Stimulated activated CD4-positive, alpha-beta T cell treated with anti-CD3 and anti-CD28 coated beads, Interleukin-15, amount 100 ng/mL, for 24 hours (primary cell): ENCODE data around the gene IL37.
"Not testable (repeated sequence)": the region's sequence is repeated elsewhere in the genome, so short reads cannot be mapped to it uniquely, and the experiment has no call there.

Experiments used
- DNase-seq: peaks from one replicate; pipeline ENCODE4 v3.0.0-alpha.2; 2020

The IL37 gene

DNA sequence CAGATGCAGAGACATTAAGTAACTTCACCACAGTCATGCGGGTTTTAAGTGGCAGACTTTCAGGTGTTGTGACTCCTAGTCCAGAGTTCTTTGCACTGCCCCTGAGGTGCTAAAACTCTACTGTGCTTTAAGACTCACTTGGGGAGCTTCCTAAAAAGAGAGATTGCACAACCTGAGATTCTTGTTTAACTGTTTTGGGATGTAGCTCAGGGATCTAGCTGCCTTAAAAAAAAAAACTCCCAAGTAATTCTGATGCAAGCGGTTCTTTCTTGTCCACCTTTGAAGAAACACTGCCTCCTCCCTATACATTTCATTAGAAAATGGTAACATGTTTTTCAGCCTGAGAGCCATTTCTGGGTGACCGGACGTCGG is 13.0 kb downstream of the IL37 start:
- no peak for DNase-seq

DNA sequence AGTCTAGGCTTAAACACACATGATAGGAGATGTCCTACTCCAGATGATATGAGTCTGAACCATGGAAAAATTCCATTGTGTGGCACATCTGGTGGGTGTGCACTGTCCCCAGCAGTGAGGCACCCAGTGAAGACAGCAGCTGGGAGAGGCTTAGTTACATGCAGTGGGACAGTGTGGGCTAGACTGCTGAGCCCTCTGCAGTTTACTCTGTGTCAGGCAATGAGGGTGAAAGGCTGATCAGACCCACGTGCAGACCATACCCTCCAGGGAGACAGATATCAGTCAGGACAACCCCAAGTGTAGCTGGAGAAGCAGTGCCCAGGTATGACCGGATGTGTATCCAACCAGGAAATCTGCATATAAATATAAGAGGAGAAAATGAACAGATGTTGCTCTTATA is 13.4 kb downstream of the IL37 start:
- DNase-seq: no peak

DNA sequence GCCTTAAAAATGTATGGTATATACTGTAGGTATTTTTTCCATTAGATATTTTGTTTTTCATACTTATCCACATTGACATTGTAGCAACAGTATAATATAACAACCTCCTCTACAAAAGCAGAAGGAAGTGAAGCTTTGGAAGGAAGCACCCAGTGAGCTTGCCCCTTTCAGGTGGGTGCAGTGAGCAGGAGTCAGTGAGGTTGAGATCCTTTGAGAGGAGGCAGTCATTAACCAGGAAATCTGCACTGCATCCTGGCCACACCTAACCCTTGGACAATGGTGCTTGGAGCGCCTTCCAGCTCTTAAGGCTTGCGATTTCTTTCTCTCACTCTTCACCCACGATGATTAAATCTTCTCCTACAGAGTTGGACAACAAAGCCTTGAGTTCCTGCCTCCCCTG is 13.9 kb downstream of the IL37 start:
- no peak for DNase-seq

DNA sequence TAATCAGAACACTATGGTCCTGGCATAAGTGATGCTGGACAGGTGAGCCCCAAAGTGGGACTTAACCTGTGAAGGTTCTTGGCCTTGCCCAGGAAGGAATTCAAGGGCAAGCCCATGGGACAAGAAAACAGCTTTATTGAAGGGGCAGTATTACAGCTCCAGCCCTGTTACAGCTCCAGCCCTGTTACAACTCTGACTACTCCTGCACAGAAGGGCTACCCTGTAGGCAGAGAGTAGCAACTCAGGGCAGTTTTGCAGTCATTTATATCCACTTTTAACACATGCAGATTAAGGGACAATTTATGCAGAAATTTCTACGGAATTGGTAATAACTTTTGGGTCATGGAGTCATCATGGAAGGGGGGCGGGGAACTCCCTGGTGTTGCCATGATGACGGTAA is 15.7 kb downstream of the IL37 start:
- no peak for DNase-seq

DNA sequence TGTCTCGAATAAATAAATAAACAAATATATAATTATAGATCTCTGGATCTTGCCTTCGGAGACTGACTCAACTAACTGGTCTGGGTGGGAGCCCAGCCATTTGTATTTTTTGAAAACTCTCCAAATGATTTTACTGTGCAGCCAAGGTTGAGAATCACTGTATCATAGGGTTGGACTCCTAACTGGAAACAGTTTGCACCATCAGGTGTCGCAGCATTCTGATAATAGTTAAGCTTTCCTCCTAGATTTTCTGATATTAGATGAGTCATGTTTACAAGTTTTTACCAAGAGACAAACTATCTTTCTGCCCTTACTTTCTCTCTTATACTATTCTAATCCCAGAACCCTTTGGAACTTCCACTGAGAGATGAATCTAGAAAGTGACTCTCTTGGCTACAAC is 16.8 kb downstream of the IL37 start:
- DNase-seq: no peak

DNA sequence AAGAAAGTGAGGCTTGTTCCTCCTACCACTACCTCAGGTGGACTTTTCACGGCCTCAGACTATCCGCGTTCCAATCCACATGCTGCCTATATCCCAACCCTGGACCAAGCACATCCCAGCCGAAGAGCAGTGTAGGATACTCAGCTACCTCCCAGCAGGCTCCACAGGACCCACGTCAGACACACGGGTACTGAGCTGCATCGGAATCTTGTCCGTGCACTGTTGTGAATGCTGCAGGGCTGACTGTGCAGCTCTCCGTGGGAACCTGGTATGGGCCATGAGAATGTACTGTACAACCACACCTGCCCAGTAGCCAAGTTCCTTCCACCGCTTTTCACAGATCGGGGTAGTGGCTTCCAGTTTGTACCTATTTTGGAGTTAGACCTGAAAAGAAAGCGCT is 22.3 kb downstream of the IL37 start:
- DNase-seq: no peak

DNA sequence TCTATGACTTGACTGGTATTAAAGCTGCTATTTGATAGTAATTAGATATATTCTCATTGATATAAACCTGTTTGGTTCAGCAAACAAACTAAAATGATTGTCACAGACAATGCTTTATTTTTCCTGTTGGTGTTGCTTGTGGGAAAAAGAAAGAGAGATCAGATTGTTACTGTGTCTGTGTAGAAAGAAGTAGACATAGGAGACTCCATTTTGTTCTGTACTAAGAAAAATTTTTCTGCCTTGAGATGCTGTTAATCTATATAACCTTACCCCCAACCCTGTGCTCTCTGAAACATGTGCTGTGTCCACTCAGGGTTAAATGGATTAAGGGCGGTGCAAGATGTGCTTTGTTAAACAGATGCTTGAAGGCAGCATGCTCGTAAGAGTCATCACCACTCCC is 23.2 kb downstream of the IL37 start:
- DNase-seq: not testable (repeated sequence)

DNA sequence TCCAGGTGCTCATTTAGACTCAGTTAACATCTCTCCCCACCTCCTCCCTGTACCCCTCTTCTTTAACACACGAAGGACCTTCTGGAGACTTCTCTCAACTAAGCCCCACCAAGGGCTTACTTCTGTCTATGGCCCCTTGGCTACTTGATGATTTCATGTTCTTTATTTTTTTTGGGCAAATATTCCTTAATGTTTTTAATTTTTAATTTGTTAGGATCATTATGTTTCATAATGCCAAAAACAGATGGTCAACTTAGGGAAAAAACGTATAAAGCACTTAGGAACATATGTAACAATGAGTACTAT is 25.9 kb downstream of the IL37 start:
- no peak for DNase-seq

DNA sequence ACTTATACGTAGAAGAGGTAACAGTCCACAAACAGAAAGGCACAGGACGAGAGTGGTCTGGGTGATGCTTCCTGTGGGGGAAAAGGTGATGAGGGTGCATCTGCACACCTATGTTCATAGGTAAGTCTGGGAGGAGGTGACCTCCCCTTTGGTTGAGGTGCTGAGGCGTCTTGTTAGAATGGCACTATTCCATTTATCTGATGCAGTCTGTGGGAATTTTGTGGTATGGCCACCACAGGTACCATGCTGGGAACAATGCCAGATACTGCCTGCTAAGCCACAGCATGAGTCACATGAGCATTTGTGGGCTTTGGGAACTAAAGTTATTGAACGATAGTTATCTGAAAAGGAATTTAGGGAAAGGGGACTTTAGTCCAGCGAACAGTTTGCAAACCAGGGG is 27.9 kb downstream of the IL37 start:
- no peak for DNase-seq

DNA sequence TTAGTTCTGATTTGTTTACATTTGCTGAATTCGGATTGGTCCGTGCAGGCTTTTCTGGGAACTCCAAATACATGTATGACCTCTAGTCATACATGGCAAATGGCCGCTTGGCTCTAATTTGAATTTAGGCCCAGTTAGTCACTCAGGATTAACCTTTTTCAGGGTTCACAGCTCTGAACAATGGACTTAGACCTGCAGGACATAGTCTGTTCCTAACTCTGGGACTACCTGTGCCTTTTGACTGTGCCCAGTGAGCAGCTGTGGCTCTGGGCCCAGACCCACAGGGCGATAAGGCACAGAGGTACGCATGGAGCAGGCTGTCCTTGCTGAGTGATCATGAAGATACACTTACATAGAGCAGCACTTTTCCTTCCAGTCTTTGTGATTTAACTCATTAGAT is 28.5 kb downstream of the IL37 start:
- DNase-seq: no peak

DNA sequence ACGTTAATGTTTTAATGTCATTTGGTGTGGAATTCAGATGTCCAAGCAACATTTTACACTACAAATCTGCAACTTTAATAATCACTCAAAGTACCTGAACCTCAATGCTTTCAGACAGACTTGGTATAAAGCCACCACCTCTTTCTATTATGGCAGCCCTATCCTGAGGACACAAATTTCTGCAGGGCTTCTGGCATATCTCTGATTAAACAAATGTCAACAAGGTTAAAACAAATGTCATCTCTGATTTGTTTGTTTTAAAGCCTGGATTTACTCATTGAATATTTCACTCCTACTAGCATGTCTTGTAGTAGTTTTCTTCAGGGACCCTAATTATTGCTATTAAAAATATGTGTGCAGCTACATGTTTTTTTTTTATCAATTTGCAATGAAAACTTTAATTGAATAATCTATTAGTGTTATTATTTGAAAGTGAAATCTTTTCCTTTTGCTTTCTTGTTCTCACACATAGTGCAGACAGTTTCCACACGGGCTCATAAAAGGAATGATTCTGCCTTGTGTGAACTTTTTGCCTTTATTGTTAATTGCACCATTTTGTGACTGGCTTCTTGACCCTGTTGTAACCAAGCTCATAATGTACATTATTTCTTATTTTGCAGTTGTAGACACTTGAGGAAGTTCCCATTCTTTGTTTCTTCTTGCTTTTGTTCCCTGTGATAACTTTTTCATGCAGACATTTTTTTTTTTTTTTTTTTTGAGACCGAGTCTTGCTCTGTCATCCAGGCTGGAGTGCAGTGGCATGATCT is 30.1 kb downstream of the IL37 start:
- no peak for DNase-seq

DNA sequence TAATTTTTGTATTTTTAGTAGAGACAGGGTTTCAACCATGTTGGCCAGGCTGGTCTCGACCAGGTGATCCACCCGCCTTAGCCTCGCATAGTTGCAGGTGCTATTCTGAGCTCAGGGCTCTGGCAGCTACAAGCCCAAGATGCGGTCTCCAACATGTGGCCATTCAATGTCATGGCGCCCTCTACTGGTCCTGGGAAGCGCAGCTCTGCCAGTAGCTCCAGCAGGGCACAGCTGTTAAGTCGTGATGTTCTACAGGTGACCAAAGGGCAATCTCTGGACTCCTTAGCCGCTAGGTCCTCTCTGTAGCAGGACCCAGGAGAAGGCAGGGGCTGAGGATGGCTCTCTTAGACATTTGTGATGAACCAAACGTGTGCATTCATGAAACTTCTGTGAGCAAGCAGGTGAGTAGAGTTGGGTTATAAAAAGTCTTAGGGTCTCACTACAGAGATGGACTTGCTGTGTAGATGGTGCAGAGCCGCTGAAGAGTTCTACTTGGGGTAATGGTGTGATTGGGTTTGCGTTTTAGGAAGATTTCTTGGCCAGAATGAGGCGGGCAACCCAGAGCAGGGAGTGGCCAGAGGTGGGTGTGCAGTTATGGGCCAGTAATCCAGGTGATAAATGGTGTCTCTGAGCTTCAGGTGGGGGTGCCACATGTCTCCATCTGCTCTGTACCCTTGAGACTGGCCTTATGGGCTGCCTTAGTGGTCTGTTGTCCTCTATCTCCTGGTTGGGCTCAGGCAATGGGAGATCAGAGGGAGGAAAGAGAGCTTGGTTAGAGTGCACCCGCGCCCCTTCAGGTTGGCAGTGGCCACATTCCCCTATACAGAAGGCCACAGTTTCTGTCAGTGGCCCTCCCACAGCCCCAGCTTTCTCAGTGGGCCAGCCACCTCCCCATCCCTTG is 31.0 kb downstream of the IL37 start:
- peak; percentile 83 for DNase-seq

DNA sequence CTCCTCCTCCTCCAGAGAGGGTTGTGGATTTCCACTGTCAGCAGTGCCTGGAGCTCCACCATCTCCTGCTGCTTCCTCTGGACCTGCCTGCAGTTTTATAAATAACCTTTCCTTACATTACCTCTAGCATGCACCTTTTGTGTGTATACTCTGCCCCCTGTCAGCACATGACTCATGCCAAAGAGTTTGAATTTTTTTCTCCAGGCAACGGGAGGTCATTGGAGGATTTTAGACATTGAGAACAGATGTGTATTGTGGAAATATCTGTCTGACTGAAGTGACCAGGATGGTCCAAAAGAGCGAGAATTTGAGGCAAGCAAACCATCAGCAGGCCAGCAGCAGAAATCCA is 31.7 kb downstream of the IL37 start:
- DNase-seq: no peak

DNA sequence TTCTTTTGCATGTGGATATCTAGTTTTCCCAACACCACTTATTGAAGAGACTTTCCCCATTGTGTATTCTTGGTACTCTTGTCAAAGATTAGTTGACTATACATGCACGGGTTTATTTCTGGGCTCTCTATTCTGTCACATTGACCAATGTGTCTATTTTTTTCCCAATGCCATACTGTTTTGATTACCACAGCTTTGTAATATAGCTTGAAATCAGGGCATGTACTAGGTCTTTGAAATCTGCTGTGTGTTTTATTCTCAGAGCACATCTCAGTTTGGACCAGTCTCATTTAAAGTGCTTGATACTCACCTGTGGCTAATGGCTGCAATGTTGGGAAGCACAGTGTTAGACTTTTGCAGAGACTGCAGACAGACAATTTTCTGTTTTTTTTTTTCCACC is 34.0 kb downstream of the IL37 start:
- no peak for DNase-seq

DNA sequence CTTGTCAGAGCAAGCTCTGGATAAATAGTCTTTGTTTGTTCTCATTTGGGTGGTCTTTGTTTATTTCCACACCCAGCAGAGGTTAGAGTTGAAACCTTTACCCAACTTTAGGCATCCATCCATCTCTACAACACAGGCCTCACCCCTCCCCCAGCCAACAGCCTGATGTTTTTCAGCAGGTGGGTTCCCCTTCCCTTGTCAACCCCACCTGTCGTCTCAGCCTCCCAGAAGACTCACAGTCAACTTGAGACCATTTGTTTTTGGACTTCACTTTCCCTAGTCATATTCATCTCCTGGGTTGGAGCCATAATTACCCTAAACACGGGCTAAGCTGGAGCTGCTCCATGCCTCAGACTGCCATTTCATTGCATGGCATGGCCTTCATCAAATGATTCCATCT is 35.1 kb downstream of the IL37 start:
- DNase-seq: no peak

DNA sequence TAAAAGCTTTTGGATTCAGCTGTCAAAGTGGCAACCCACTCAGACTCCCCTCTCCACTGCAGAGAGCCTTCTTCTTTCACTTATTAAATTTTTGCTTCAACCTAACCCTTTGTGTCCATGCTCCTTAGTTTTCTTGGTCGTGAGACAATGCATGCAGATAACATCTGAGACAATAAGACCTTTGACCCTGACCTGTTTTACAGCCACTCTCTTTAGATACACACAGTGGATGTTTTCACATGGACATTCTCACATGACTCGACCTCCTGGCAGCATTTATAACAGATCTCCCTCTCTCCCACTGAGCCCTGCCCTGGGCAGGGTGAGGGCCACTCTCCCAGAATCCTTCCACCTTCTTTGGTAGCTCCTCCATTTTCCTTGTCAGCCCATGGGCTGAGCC is 36.4 kb downstream of the IL37 start:
- no peak for DNase-seq

DNA sequence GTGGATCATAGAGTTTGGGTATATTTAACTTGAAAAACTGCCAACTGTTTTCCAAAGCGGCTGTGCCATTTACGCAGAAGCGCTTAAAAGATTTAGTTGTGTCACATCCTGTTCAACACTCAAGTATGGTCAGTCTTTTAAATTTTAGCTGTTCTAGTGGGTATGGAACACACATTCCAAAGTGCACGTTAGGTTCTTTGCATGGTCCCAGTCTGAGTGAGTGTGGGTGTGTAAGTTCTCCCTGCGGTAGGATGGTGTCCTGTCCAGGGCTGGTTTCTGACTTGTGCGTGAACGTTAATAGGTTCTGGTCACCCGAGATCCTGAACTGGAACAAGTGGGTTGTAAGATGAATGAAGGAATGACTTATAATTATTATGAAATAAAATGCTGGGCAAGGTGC is 38.5 kb downstream of the IL37 start:
- no peak for DNase-seq

DNA sequence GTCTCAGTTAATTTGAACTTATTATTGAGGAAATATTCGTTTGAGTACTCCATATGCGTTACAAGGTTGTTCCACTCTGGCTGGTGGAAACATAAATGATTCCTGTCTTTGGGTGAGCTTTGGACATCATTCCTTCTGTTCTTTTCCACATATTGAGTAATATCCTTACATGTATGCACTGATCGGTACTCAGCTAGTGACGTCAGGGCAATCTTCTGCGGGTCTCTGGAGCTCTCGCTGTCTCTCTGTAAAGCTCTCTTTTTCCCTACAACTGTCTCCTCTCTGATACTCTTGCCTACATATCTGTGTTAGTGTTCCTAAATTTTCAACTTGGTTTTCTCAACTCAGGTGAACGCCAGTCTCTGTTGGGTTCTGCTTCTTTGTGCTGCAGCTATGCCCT is 43.4 kb downstream of the IL37 start:
- no peak for DNase-seq

DNA sequence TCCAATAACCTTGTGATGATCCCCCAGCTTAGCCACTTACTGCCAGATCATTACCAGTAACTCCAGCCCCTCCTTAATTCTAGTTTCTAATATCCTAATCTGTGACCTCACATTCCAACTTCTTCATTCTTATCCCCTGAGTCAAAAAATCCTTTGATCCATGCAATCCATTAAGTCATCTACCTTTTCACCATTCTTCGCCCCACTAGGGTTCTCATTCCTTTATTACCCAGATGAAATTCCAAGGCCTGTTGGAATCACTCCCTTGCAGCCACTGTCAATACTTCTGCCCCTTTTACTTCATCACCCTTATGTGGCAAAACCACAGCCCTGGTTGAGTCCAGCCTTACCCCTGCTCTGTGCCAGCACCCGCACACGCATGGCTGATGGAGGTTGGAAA is 46.5 kb downstream of the IL37 start:
- DNase-seq: no peak

DNA sequence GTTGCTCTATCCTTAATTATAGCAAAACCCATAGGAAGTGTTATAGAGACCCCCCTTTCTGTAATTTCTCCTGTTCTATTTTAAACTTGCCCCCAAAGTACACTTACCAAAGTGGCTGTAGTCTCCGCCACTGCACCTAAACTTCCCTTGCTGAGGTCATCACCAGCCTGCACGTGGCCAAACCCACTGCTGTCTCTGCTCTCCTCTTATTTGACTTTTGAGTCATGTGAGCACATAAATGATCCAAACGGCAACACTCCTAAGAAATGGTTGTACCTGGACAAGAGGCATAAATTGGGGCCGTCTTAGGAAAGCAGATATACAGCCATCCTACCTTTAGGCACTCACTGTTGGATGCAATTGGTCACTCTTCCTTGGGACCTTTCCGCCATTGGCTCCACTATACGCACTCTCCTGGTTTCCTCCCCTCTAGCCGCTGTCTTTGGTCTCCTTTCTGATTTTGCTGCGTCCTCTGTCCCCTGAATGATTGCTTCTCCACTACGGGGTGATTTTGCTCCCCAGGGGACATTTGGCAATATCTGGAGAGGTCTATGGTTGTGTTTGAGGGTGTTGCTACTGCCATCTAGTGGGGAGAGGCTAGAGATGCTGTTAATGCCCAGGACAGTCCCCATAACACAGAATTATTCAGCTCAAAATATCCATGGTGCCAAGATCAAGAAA is 47.6 kb downstream of the IL37 start:
- peak; percentile 43 for DNase-seq

DNA sequence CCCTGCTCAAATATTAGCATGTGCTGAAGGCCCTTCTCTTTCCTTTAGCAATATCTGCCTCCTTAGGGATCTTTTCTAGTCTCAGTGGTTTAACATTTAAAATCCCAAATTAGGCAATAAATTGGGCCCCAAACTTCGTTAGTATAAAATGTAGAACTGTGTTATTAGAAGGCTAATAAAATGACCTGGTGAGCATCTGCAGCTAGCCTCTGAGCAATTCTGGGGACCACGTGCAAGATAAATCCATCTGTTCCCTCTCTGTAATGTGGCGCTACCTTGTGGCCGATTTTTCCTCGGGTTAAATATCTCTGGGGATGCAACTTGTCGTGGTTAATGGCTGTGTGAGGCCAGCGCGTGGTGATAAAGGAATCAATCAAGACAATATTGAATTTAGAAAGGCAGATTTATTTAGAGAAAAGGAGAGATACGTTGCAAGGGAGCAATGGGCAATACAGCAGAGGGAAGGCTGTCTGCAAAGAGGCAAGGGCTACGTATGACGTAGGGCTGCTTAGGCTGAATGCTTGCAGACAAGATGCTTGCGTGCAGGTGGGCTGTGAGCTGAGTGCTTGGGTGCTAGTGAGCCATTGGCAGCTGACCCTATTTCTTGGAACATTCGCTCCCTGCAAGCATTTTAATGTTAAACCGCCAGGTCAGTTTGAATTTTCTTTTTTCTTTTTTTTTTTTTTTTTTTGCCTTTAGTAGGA is 48.3 kb downstream of the IL37 start:
- no peak for DNase-seq

DNA sequence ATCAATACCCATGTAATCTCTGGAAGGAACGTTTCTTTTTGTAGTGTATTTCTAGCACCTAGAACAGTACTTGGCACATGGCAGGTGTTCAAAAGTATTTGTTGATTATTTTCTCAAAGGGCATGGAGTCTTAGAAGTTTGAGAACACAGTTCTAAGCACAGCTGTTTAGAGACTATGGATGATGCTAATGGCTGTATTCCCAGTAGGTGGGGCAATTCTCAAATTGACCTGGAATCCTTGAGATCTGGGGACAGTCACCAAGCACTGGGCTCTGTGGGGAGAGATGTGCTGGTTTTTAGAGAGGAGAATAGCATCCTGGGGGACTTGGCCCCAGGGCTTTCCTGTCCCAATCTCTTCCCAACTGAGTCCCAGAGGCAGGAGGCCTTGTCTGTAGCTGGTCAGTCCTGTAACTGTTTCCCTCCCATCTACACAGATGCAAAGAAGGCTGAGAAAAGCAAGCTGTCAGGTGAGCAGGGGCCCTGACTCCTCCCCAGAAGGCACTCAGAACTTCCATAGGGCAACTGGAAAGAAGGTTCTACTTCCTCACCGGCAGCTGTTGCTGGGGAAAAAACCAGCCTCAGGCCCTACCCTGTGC is 49.4 kb downstream of the IL37 start:
- no peak for DNase-seq
